GM12878 (cell line): Measurements from ENCODE around the gene NUP214. TPM values are rescaled to one million over a fixed set of nuclear protein-coding genes. Genes with fewer than 3 reads are reported as not detected.

Experiments used
- ATAC-seq: fragments of 200-7000 bp; cut with Tn5 transposase; 3 replicates; pipeline ENCODE4 v1.9.1; 2020; ENCODE audit warnings: mild to moderate bottlenecking, moderate library complexity
- BruUV-seq: library from RNA; stranded (reverse); fragments of 400-500 nt; replicated peaks from 2 replicates; lab custom pipeline; 2021; lab: Mats Ljungman, UMichigan
- CTCF ChIA-PET: fragments of 300-600 bp; sonication (Branson Sonifier 250); formaldehyde crosslinking; extraction: SDS; loops from one replicate; lab custom pipeline; 2021; ENCODE audit warnings: inconsistent platforms; lab: Yijun Ruan, JAX
- POLR2A ChIA-PET: fragments of 350-600 bp; formaldehyde crosslinking; extraction: SDS; loops from one replicate; lab custom pipeline; 2021; ENCODE audit warnings: inconsistent platforms; lab: Charles Lee
- RAD21 ChIA-PET: fragments of 300-600 bp; sonication (Branson Sonifier 250); formaldehyde crosslinking; loops from one replicate; lab custom pipeline; 2023; ENCODE audit warnings: antibody characterized with exemption; ENCODE audit not compliant: unreplicated experiment; lab: Charles Lee
- SMC1A ChIA-PET: fragments of 300-600 bp; sonication (Branson Sonifier 250); formaldehyde crosslinking; loops from one replicate; lab custom pipeline; 2023; ENCODE audit not compliant: unreplicated experiment, uncharacterized antibody; lab: Charles Lee
- DNase-seq: peaks from one replicate; pipeline ENCODE4 v3.0.0-alpha.2; 2011; ENCODE audit warnings: low read depth, low spot score
- FAIRE-seq: peaks from 3 replicates; lab custom pipeline; 2011; peaks lifted over from hg19 to GRCh38; lab: Jason Lieb, UNC
- H2AFZ ChIP-seq: 2 replicates; pipeline ENCODE4 v1.6.0; 2011; ENCODE audit warnings: low read depth, low read length, control low read depth; ENCODE audit not compliant: control insufficient read depth
- H3K27ac ChIP-seq: 2 replicates; pipeline ENCODE4 v1.5.1; 2011; ENCODE audit warnings: control low read depth; ENCODE audit not compliant: control insufficient read depth, insufficient read depth
- H3K27me3 ChIP-seq, 2 experiments: replicated peaks in 1 of 2; 2 replicates each; pipeline versions ENCODE4 v1.6.0 to v1.6.1; 2011; ENCODE audit warnings: low read length in 1 of 2; ENCODE audit not compliant: control insufficient read depth in 2 of 2, insufficient read depth in 2 of 2
- H3K36me3 ChIP-seq, 2 experiments: 2 replicates each; pipeline ENCODE4 v1.5.1; 2011; ENCODE audit warnings: low read length in 1 of 2; ENCODE audit not compliant: control insufficient read depth in 2 of 2, insufficient read depth in 2 of 2
- H3K4me1 ChIP-seq: 2 replicates; pipeline ENCODE4 v1.6.1; 2011; ENCODE audit warnings: mild to moderate bottlenecking, low read length, moderate library complexity, mixed read lengths; ENCODE audit not compliant: control insufficient read depth, insufficient read depth
- H3K4me2 ChIP-seq: 2 replicates; pipeline ENCODE4 v1.6.0; 2011; ENCODE audit warnings: control low read depth; ENCODE audit not compliant: control insufficient read depth, insufficient read depth
- H3K4me3 ChIP-seq: fragments of 200-600 bp; sonication (generic); 2 replicates; pipeline ENCODE4 v1.5.1; 2016
- H3K79me2 ChIP-seq: 2 replicates; pipeline ENCODE4 v1.6.0; 2011; ENCODE audit warnings: low read length; ENCODE audit not compliant: control insufficient read depth, insufficient read depth
- H3K9ac ChIP-seq: 2 replicates; pipeline ENCODE4 v1.8.0; 2011; ENCODE audit warnings: low read length, control low read depth, mixed read lengths; ENCODE audit not compliant: control insufficient read depth, insufficient read depth
- H3K9me3 ChIP-seq: replicated peaks from 3 replicates; pipeline ENCODE4 v1.5.1; 2011; ENCODE audit warnings: mild to moderate bottlenecking, low read length; ENCODE audit not compliant: control insufficient read depth, insufficient read depth
- H4K20me1 ChIP-seq: 2 replicates; pipeline ENCODE4 v1.6.0; 2011; ENCODE audit not compliant: control insufficient read depth, insufficient read depth
- BRCA1 ChIP-seq: IDR thresholded peaks from 2 replicates; pipeline ENCODE4 v1.6.1; 2011; ENCODE audit warnings: low read depth, low read length, improper control_type of control experiment
- E2F8 ChIP-seq: fragments of 450-650 bp; IDR thresholded peaks from 2 replicates; pipeline ENCODE4 v1.6.1; 2018; ENCODE audit warnings: mild to moderate bottlenecking, low read depth, moderate library complexity; ENCODE audit not compliant: partially characterized antibody
- GATAD2B ChIP-seq: fragments of 450-650 bp; conservative IDR thresholded peaks from 2 replicates; pipeline ENCODE4 v1.6.1; 2017; ENCODE audit warnings: low read depth, mild to moderate bottlenecking, moderate library complexity
- IRF3 ChIP-seq: fragments of 450-650 bp; IDR thresholded peaks from 2 replicates; pipeline ENCODE4 v1.6.1; 2014; ENCODE audit warnings: mild to moderate bottlenecking
- MYB ChIP-seq: fragments of 150-350 bp; IDR thresholded peaks from 2 replicates; pipeline ENCODE4 v1.6.1; 2014; ENCODE audit warnings: mild to moderate bottlenecking, low read depth, low read length, borderline replicate concordance
- PAX5 ChIP-seq: IDR thresholded peaks from 2 replicates; pipeline ENCODE4 v1.6.1; 2011; ENCODE audit warnings: low read depth, low read length, borderline replicate concordance
- TCF12 ChIP-seq: IDR thresholded peaks from 2 replicates; pipeline ENCODE4 v1.6.1; 2011; ENCODE audit warnings: low read depth, mild to moderate bottlenecking, low read length
- ZBTB4 ChIP-seq: fragments of 450-650 bp; formaldehyde crosslinking; IDR thresholded peaks from 2 replicates; pipeline ENCODE4 v1.4.0; 2022; ENCODE audit warnings: mild to moderate bottlenecking, moderate library complexity
- ZNF274 ChIP-seq: IDR thresholded peaks from one replicate; pipeline ENCODE4 v1.8.0; 2011; ENCODE audit not compliant: insufficient read length, insufficient read depth
- ZSCAN29 ChIP-seq: fragments of 450-650 bp; IDR thresholded peaks from 2 replicates; pipeline ENCODE4 v1.6.1; 2017; ENCODE audit warnings: mild to moderate bottlenecking, moderate library complexity
- WGBS: methylation state at CpG from one replicate; pipeline ENCODE4 v1.1.6; 2016; ENCODE audit warnings: low lambda C conversion rate; ENCODE audit not compliant: insufficient replicate concordance, insufficient coverage; ENCODE audit errors: missing lambda C conversion rate; 5-methylcytosine and 5-hydroxymethylcytosine counted together
- in situ Hi-C: fragments of 300-500 bp; cut with MboI; formaldehyde crosslinking; loops from 9 replicates; pipeline ENCODE4 v1.14.3; 2018; ENCODE audit warnings: mixed read lengths
- intact Hi-C: fragments of 100-400 bp; cut with micrococcal nuclease; formaldehyde crosslinking; loops from one replicate; pipeline ENCODE4 v1.14.2; 2022; ENCODE audit not compliant: unreplicated experiment
- polyA plus RNA-seq, 11 experiments: library from polyadenylated mRNA; depleted of rRNA in 4 of 11; unstranded in 6 of 11; stranded (reverse) in 5 of 11; fragments of >200 nt; fragmentation: Nextera tagmentation in 4 of 11; fragmentation: Illumina TruSeq in 1 of 11; extraction: Ambion mirVana in 4 of 11; extraction: Trizol in 1 of 11; gene quantifications; 1 replicate in 1 of 11; 2 replicates in 10 of 11; pipeline versions ENCODE4 v1.2.1 to v1.2.3, GENCODE V29; 2011 to 2016; ENCODE audit warnings: inconsistent platforms in 2 of 11, missing spikeins in 2 of 11, low read depth in 1 of 11
- total RNA-seq, 4 experiments: library from RNA; depleted of rRNA in 3 of 4; stranded (reverse); fragments of >200 nt in 3 of 4; fragmentation: Illumina TruSeq in 1 of 4; extraction: Trizol in 1 of 4; gene quantifications; 2 replicates each; pipeline versions ENCODE4 v1.2.1 to v1.2.3, GENCODE V29; 2013 to 2021
- TF ChIP-seq, protein P1 (sequence below): fragments of 450-650 bp; IDR thresholded peaks from 2 replicates; pipeline ENCODE4 v1.6.1; 2016; ENCODE audit warnings: mild to moderate bottlenecking, moderate library complexity, borderline replicate concordance

The NUP214 gene
- total and polyA plus RNA-seq, 10 of the 15 experiments (the other 5 are each of a cell fraction or from before 2014, with no cell fraction given): 11.7 to 53.8 (median 17.6) TPM

DNA sequence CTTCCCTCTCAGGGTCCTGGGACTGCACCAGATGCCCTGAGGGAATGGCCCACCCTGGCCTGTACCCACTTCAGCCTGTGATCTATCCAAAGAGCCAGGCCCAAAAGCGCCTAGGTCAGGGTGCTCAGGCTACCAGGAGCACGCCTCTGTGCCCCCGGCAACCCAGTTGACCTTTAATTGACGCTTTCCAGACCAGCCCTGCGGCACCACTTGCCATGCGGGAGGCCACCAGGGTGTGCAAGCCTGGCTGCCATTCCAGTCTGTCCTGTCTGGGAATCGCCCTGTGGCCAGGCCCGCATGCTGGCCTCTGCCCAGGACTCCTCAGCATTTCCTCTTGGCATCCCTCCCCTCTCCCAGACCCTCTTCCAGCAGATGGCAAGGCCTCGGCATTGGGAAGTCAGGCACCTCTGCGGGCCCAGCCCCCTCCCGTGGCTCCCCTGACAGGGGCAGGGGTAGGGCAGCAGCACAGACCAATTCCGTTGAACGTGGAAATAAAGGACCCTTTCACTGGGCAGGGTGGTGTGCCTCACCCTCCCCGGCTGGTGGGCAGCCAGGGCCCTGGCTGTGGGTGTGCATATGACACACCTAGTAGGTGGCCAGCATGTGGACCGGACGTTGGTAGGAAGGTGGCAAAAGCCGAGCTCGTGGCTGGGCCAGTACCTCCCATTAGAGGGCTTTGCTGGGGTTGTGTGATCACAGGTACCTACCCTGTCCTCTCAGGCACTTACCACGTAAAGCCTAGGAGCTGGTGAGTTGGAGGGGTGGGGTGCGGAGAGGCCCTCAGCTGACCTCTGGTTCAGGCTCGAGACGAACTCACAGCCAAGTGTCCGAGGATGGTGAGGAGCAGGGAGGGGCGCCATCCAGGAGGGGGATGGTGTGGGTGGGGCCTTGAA lies 32.6 kb upstream of the NUP214 start:
- Histone ChIP-seq H3K9me3 (no peaks in the 10 kb centered on the region), H2AFZ (no peak overlapping the region), H3K79me2 (no peaks in the 10 kb centered on the region), H3K27ac (no peak overlapping the region), H3K4me1 (no peaks in the 10 kb centered on the region), H3K4me3 (no peak overlapping the region), H4K20me1 (no peaks in the 10 kb centered on the region), H3K4me2 (no peak overlapping the region), H3K36me3 (no peaks in the 10 kb centered on the region), H3K27me3 (peaks cover 8 to 13% of the 10 kb centered on the region in 2 experiments; a peak in 3 of 4 replicates), H3K9ac (no peak overlapping the region)
- ChIA-PET POLR2A (no interaction called here), CTCF (no interaction called here), SMC1A (no interaction called here), RAD21 (no interaction called here)
- in situ Hi-C loops (no loop called here), intact Hi-C loops (no loop called here)
- BruUV-seq: no TSS peak
- FAIRE-seq (no peak), DNase-seq (no peak), ATAC-seq (no peak)
- 35% methylated on average over 24 of the region's 24 CpGs for WGBS
- no peak for TF ChIP-seq PAX5
- no peak for TF ChIP-seq GATAD2B
- TF ChIP-seq E2F8: no peak
- TF ChIP-seq IRF3: no peak
- TF ChIP-seq MYB: no peak
- no peak for TF ChIP-seq ZSCAN29
- no peak for TF ChIP-seq BRCA1
- no peak for TF ChIP-seq TCF12
- TF ChIP-seq ZNF274: no peak
- TF ChIP-seq ZBTB4: no peak
- TF ChIP-seq, protein P1, sequence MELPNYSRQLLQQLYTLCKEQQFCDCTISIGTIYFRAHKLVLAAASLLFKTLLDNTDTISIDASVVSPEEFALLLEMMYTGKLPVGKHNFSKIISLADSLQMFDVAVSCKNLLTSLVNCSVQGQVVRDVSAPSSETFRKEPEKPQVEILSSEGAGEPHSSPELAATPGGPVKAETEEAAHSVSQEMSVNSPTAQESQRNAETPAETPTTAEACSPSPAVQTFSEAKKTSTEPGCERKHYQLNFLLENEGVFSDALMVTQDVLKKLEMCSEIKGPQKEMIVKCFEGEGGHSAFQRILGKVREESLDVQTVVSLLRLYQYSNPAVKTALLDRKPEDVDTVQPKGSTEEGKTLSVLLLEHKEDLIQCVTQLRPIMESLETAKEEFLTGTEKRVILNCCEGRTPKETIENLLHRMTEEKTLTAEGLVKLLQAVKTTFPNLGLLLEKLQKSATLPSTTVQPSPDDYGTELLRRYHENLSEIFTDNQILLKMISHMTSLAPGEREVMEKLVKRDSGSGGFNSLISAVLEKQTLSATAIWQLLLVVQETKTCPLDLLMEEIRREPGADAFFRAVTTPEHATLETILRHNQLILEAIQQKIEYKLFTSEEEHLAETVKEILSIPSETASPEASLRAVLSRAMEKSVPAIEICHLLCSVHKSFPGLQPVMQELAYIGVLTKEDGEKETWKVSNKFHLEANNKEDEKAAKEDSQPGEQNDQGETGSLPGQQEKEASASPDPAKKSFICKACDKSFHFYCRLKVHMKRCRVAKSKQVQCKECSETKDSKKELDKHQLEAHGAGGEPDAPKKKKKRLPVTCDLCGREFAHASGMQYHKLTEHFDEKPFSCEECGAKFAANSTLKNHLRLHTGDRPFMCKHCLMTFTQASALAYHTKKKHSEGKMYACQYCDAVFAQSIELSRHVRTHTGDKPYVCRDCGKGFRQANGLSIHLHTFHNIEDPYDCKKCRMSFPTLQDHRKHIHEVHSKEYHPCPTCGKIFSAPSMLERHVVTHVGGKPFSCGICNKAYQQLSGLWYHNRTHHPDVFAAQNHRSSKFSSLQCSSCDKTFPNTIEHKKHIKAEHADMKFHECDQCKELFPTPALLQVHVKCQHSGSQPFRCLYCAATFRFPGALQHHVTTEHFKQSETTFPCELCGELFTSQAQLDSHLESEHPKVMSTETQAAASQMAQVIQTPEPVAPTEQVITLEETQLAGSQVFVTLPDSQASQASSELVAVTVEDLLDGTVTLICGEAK: no peak
